SK-N-MC (cell line): Measurements from ENCODE around the gene TMLHE.

Experiments
- DNase-seq: peaks from one replicate; pipeline ENCODE4 v3.0.0-alpha.2; 2011; ENCODE audit warnings: low read depth, low spot score
- H3K27ac ChIP-seq: fragments of 200-600 bp; sonication (generic); 2 replicates; pipeline ENCODE4 v1.5.1; 2016; ENCODE audit warnings: mixed run types
- H3K36me3 ChIP-seq: fragments of 200-600 bp; sonication (generic); 2 replicates; pipeline ENCODE4 v1.6.1; 2017; ENCODE audit warnings: antibody characterized with exemption, low read length, mixed read lengths; ENCODE audit not compliant: insufficient read depth
- H3K4me3 ChIP-seq: fragments of 200-600 bp; sonication (generic); 2 replicates; pipeline ENCODE4 v1.5.1; 2016
- H3K9ac ChIP-seq: fragments of 200-600 bp; sonication (generic); 2 replicates; pipeline ENCODE4 v1.8.0; 2017; ENCODE audit warnings: mixed run types, mixed read lengths; ENCODE audit not compliant: insufficient read length
- H3K9me3 ChIP-seq: fragments of 200-600 bp; sonication (generic); 2 replicates; pipeline ENCODE4 v1.6.1; 2017; ENCODE audit warnings: low read depth, mild to moderate bottlenecking, antibody characterized with exemption, low read length, moderate library complexity, mixed read lengths
- EZH2 ChIP-seq: fragments of 200-600 bp; sonication (generic); IDR thresholded peaks from one replicate; pipeline ENCODE4 v1.6.1; 2017; ENCODE audit warnings: antibody characterized with exemption
- FOXP2 ChIP-seq: optimal IDR thresholded peaks from 2 replicates; pipeline ENCODE3; 2011; ENCODE audit warnings: mild to moderate bottlenecking, moderate library complexity; ENCODE audit not compliant: insufficient read depth; ENCODE audit errors: extremely low read length, control extremely low read depth
- POLR2AphosphoS5 ChIP-seq: IDR thresholded peaks from 2 replicates; pipeline ENCODE4 v1.6.1; 2012; ENCODE audit warnings: mild to moderate bottlenecking, low read depth, low read length, borderline replicate concordance

Gene TMLHE

DNA sequence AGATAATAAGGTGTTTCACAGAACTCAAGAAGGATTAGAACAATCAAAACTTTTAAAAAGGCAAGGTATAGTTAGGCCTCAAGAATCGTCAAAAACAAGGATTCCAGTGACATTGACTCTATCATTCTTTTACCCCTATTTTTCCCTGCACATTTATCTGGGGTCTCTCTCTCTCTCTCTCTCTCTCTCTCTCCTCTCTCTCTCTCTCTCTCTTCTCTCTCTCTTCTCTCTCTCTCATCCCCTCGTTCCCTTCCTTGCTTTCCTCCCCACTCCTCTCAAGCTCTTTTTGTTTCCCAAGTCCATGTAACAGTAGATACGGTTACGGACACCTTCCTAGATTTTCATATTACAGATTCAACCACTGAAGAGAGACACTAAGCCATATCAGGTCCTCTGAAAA, 3.2 kb upstream of the TMLHE start:
- TF ChIP-seq POLR2AphosphoS5 (no peak), EZH2 (no peak), FOXP2 (no peak)
- no peak for DNase-seq
- H3K4me3 ChIP-seq = no peak overlapping the region
- no peaks in the 10 kb centered on the region for H3K36me3 ChIP-seq
- H3K9me3 ChIP-seq = no peaks in the 10 kb centered on the region
- H3K27ac ChIP-seq = no peak overlapping the region
- no peak overlapping the region for H3K9ac ChIP-seq

GRCh38 chrX:155613927-155614559, 1.3 kb upstream of the TMLHE start:
- Histone ChIP-seq H3K9ac (no peak overlapping the region), H3K9me3 (no peaks in the 10 kb centered on the region), H3K4me3 (no peak overlapping the region), H3K27ac (no peak overlapping the region), H3K36me3 (0 out of 2 replicates have a peak, but pooled peaks cover 2% of the 10 kb centered on the region)
- DNase-seq = no peak
- no peak for TF ChIP-seq FOXP2
- no peak for TF ChIP-seq POLR2AphosphoS5
- TF ChIP-seq EZH2 = no peak

DNA sequence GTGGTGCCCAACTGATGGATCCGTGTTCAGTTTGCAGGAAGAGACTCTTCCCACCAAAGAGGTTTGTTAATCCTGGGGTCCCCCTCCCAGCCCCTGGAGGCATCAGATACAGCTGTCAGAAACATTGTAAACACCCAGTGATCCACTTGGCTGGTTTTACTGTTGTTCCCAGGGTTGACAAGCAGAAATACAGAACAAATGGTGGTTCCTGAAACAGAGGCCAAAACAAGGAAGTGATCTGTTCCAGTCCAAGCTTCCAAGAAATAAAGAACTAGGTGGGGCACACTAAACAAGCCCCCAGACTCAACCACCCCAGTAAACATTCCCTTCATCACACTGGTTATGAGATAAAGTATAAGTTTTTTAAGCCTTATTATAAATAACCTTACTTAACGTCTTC, 1.4 kb downstream of the TMLHE start:
- TF ChIP-seq FOXP2 = no peak
- no peak for TF ChIP-seq POLR2AphosphoS5
- TF ChIP-seq EZH2 = no peak
- Histone ChIP-seq H3K9ac (peak overlapping the region; percentile 90), H3K9me3 (no peaks in the 10 kb centered on the region), H3K4me3 (peak overlapping the region; percentile 81), H3K27ac (no peak overlapping the region), H3K36me3 (0 out of 2 replicates have a peak, but pooled peaks cover 2% of the 10 kb centered on the region)
- DNase-seq = no peak

GRCh38 chrX:155592981-155593380, 19.8 kb downstream of the TMLHE start:
- TF ChIP-seq FOXP2 = no peak
- TF ChIP-seq EZH2 = no peak
- no peak for TF ChIP-seq POLR2AphosphoS5
- Histone ChIP-seq H3K9me3 (no peaks in the 10 kb centered on the region), H3K9ac (no peak overlapping the region), H3K36me3 (no peaks in the 10 kb centered on the region), H3K4me3 (no peak overlapping the region), H3K27ac (no peak overlapping the region)
- DNase-seq = no peak

DNA sequence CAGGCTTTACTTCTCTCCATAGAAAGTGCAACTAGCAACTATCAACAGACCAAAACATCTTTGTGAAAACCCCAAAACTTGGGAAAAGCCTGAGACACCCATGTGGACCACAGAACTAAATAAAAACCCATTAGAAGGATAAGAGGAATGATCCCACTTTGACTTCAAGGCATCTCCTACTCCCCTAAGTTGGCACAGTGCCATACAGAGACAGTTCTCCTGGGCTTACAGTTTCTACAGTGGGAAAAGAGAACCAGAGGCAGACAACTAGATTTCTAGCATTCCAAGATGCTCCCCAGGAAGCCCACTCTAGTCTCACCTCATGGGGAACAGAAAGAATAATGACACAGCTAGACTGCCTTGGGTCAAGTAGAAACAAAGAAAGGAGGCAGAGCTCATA, 20.4 kb downstream of the TMLHE start:
- Histone ChIP-seq H3K9ac (no peak overlapping the region), H3K27ac (no peak overlapping the region), H3K4me3 (no peak overlapping the region), H3K36me3 (no peaks in the 10 kb centered on the region), H3K9me3 (no peaks in the 10 kb centered on the region)
- TF ChIP-seq EZH2 (no peak), FOXP2 (no peak), POLR2AphosphoS5 (no peak)
- no peak for DNase-seq

GRCh38 chrX:155577682-155578081, 35.1 kb downstream of the TMLHE start:
- no peak overlapping the region for H3K27ac ChIP-seq

DNA sequence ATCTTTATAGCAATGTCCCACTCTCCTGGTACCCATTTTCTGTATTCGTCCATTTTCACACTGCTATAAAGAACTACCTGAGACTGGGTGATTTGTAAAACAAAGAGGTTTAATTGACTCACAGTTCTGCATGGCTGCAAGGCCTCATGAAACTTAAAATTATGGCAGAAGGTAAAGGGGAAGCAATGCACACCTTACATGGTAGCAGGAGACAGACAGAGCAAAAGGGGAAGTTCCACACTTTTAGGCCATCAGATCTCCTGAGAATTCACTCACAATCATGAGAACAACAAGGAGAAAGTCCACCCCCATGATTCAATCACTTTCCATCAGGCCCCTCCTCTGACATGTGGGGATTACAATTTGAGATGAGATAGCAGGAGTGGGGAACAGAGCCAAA, 49.7 kb downstream of the TMLHE start:
- Histone ChIP-seq H3K9me3 (no peaks in the 10 kb centered on the region), H3K9ac (no peak overlapping the region), H3K4me3 (no peak overlapping the region), H3K36me3 (no peaks in the 10 kb centered on the region), H3K27ac (no peak overlapping the region)
- no peak for TF ChIP-seq FOXP2
- no peak for TF ChIP-seq POLR2AphosphoS5
- TF ChIP-seq EZH2 = no peak
- DNase-seq = no peak

More at GRCh38 chrX:155577682-155578081, 35.1 kb downstream of the TMLHE start:
- no peak overlapping the region for H3K4me3 ChIP-seq
- TF ChIP-seq POLR2AphosphoS5 = no peak
- TF ChIP-seq EZH2 = no peak
- TF ChIP-seq FOXP2 = no peak
- no peak overlapping the region for H3K9ac ChIP-seq
- no peaks in the 10 kb centered on the region for H3K36me3 ChIP-seq
- H3K9me3 ChIP-seq = no peaks in the 10 kb centered on the region
- DNase-seq = no peak

GRCh38 chrX:155544881-155545280, 67.9 kb downstream of the TMLHE start:
- TF ChIP-seq POLR2AphosphoS5 (no peak), FOXP2 (no peak), EZH2 (no peak)
- DNase-seq = no peak
- Histone ChIP-seq H3K27ac (no peak overlapping the region), H3K4me3 (no peak overlapping the region), H3K9me3 (no peaks in the 10 kb centered on the region; the same call in 1 of the 2 replicates), H3K9ac (no peak overlapping the region), H3K36me3 (peaks cover 32% of the 10 kb centered on the region)

DNA sequence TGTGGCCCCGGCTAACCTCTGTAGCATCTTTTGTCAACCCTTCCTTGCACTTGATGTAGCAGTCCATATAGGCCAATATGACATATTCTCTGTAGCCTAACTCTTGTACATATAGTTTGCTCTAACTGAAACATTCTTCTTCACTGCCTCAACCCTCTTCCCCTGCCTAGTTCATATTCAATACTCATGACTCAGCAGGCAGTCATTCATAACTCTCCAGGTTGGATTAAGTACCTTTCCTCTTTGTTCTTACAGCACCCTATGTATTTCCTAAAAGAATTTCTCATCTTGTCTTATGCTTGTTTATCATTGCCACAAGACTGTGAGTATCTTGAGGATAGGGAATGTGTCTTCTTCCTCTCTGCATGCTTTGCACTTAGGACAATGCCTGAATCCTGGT, 76.9 kb downstream of the TMLHE start:
- Histone ChIP-seq H3K27ac (no peak overlapping the region), H3K4me3 (no peak overlapping the region), H3K36me3 (no peaks in the 10 kb centered on the region), H3K9ac (no peak overlapping the region), H3K9me3 (no peaks in the 10 kb centered on the region)
- no peak for DNase-seq
- TF ChIP-seq FOXP2 (no peak), POLR2AphosphoS5 (no peak), EZH2 (no peak)
